ENCODE results near the gene GPANK1. TPM values are rescaled to one million over a fixed set of nuclear protein-coding genes. Genes with fewer than 3 reads are reported as not detected.
A peak's percentile ranks its signal among the peaks of the same experiment; 100 is the strongest.

Gene GPANK1
- total and polyA plus RNA-seq, 2 of the 4 experiments (the other 2 are of a cell fraction) = 6.1 to 13.8 TPM

- Histone ChIP-seq H2AK5ac (ENCODE audit: low read depth, low read length) (0 out of 2 replicates have a peak overlapping the region, but pooled peaks have one; percentile 3), H3K23ac (ENCODE audit: low read depth, low read length) (no peak overlapping the region), H3K79me1 (ENCODE audit: low read depth in 1 of 2, low read length in 2 of 2) (no peaks in the 10 kb centered on the region), H4K91ac (ENCODE audit: insufficient read depth, low read depth, low read length) (no peak overlapping the region), H3K27ac (ENCODE audit: insufficient read depth, low read length) (no peak overlapping the region), H3K4me2 (ENCODE audit: low read depth, low read length) (no peak overlapping the region), H2BK120ac (ENCODE audit: low read depth, low read length) (no peak overlapping the region), H4K20me1 (ENCODE audit: insufficient read depth, low read length) (no peaks in the 10 kb centered on the region; the same call in 1 of the 2 replicates), H3K9me3 (ENCODE audit: control insufficient read depth, insufficient read depth, low read length) (no peaks in the 10 kb centered on the region), H2BK5ac (ENCODE audit: low read depth, low read length, poor library complexity, severe bottlenecking) (no peak overlapping the region), H3K4me3 (ENCODE audit: insufficient read depth, low read depth, low read length) (no peak overlapping the region), H2AK9ac (replicated peaks; ENCODE audit: low read depth, low read length, poor library complexity) (no peak overlapping the region), H4K5ac (ENCODE audit: low read depth, low read length) (no peak overlapping the region), H2BK15ac (ENCODE audit: low read depth, low read length) (no peak overlapping the region), H2BK20ac (ENCODE audit: low read depth, low read length) (no peak overlapping the region), H3K4me1 (ENCODE audit: control insufficient read depth, insufficient read depth, low read length) (no peaks in the 10 kb centered on the region), H2AFZ (replicated peaks; ENCODE audit: low read length, poor library complexity) (no peak overlapping the region), H3K9me1 (ENCODE audit: insufficient read depth, low read length) (no peaks in the 10 kb centered on the region), H4K8ac (ENCODE audit: low read depth in 2 of 2, low read length in 2 of 2) (no peak overlapping the region), H3K18ac (ENCODE audit: low read depth, low read length) (no peak overlapping the region), H3K27me3 (ENCODE audit: control insufficient read depth, insufficient read depth, low read length) (peaks cover 35% of the 10 kb centered on the region), H3K56ac (ENCODE audit: extremely low read depth, insufficient read depth, low read length) (no peak overlapping the region), H3K14ac (replicated peaks; ENCODE audit: low read depth, low read length) (no peak overlapping the region), H3K4ac (ENCODE audit: low read depth, low read length) (no peak overlapping the region), H3K36me3 (ENCODE audit: control insufficient read depth, insufficient read depth, low read length) (no peaks in the 10 kb centered on the region), H3K9ac (ENCODE audit: low read depth, low read length) (no peak overlapping the region)
- ChIA-PET POLR2A (ENCODE audit: unreplicated experiment) (no interaction called here), CTCF (no interaction called here)
- 90% methylated on average over 7 of the region's 8 CpGs; no CpG with 5 or more reads in 1 of the 2 experiments for WGBS, 2 experiments (ENCODE audit: extremely low coverage in 2 of 2, insufficient read length in 1 of 2)
- DNase-seq (no peak), ATAC-seq (ENCODE audit: low read depth) (no peak)
- TF ChIP-seq NFE2L2 (IDR thresholded peaks at IDR 0.05; ENCODE audit: low read depth, low read length) = no peak
- TF ChIP-seq MAZ (IDR thresholded peaks at IDR 0.05; ENCODE audit: borderline replicate concordance, low read depth, low read length) = no peak
- no peak for TF ChIP-seq RCOR1 (IDR thresholded peaks at IDR 0.05; ENCODE audit: insufficient replicate concordance, low read length)
- TF ChIP-seq CEBPB (IDR thresholded peaks at IDR 0.05; ENCODE audit: low read depth, low read length) = no peak
- no peak for TF ChIP-seq MXI1 (IDR thresholded peaks at IDR 0.05; ENCODE audit: borderline replicate concordance, low read depth, low read length)
- in situ Hi-C loops (cut with MboI; ENCODE audit: low sequenced_read_pairs) = no loop called here
- BruUV-seq (replicated peaks) = no TSS peak
- dilution Hi-C loops (cut with HindIII; ENCODE audit: low sequenced_read_pairs, unreplicated experiment) = no loop called here
- intact Hi-C loops (cut with micrococcal nuclease) = no loop called here
Measured at GRCh38 chr6:31712296-31712695, 47.5 kb upstream of the GPANK1 start.

All from IMR-90 (cell line).